ENCODE measurements around the gene CLSTN2. TPM values are rescaled to one million over a fixed set of nuclear protein-coding genes. Genes with fewer than 3 reads are reported as not detected.

Gene CLSTN2
- total RNA-seq, 4 donors from 2014 or later: 2.7 to 5.0 (median 3.1) TPM

- no peak overlapping the region for H3K4me3 ChIP-seq
- H3K27me3 ChIP-seq: no peaks in the 10 kb centered on the region
- H3K36me3 ChIP-seq: no peaks in the 10 kb centered on the region
- no peaks in the 10 kb centered on the region for H3K9me3 ChIP-seq
- no peak overlapping the region for H3K27ac ChIP-seq
- DNase-seq: no peak
- no peaks in the 10 kb centered on the region for H3K4me1 ChIP-seq
- no peak for TF ChIP-seq POLR2A (IDR thresholded peaks at IDR 0.05)
- TF ChIP-seq, protein P1, sequence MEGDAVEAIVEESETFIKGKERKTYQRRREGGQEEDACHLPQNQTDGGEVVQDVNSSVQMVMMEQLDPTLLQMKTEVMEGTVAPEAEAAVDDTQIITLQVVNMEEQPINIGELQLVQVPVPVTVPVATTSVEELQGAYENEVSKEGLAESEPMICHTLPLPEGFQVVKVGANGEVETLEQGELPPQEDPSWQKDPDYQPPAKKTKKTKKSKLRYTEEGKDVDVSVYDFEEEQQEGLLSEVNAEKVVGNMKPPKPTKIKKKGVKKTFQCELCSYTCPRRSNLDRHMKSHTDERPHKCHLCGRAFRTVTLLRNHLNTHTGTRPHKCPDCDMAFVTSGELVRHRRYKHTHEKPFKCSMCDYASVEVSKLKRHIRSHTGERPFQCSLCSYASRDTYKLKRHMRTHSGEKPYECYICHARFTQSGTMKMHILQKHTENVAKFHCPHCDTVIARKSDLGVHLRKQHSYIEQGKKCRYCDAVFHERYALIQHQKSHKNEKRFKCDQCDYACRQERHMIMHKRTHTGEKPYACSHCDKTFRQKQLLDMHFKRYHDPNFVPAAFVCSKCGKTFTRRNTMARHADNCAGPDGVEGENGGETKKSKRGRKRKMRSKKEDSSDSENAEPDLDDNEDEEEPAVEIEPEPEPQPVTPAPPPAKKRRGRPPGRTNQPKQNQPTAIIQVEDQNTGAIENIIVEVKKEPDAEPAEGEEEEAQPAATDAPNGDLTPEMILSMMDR (IDR thresholded peaks at IDR 0.05): no peak
These were observed 453.4 kb downstream of the CLSTN2 start for GRCh38 chr3:140388202-140388922.

DNA sequence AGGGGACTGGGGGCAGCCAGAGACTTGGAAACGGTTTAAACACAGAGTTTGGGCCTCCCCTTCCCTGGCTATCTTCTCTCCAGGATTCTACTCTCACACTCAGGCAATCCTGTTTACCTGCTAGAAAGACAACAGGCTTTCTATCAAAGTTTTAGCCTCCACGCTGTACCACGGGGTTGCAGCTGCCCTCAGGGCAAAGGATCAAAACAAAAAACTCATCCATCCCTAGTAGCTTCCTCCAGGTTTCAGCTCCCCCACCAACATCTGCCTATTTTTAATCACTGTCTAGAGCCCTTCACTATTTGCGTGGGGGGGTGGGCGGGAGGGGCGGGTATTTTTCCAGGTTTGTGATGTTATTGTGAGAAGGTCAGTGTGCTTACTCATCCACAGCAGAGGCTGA, 456.1 kb downstream of the CLSTN2 start:
- DNase-seq: no peak
- TF ChIP-seq, protein P1 (IDR thresholded peaks at IDR 0.05): no peak
- TF ChIP-seq POLR2A (IDR thresholded peaks at IDR 0.05): no peak
- Histone ChIP-seq H3K9me3 (no peaks in the 10 kb centered on the region), H3K36me3 (no peaks in the 10 kb centered on the region), H3K27ac (no peak overlapping the region), H3K4me3 (no peak overlapping the region), H3K4me1 (no peaks in the 10 kb centered on the region), H3K27me3 (no peaks in the 10 kb centered on the region)

DNA sequence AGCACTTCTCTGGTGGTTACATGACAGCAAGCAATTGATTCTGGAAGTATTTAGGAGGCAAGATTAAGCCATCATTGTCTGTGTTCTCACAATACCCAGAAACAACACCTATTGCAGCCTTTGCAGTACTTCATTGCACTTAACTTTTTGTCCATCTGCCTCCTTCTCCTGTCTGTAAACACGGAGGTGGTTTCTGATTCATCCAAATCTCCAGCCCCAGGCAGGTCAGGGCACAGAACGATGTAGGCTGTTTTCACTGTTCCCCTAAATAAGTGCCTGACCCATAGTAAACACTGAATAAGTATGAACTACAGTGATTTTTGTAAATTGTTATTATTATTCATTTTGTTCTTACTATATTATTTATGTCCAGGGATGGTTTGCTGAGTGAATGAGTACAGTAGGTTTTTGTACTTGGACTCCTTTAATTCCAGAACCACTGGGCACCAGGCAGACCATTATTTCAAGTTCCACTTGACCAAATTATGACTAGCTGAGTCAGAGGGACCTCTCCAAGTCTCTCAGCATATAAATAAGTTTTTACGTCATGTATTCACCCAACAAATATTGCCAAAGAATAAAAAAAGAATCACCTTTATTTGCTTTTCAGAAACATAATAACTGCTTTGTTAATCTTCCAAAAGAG, 459.6 kb downstream of the CLSTN2 start:
- TF ChIP-seq, protein P1 (IDR thresholded peaks at IDR 0.05): no peak
- TF ChIP-seq POLR2A (IDR thresholded peaks at IDR 0.05): no peak

GRCh38 chr3:140395134-140396075, 460.4 kb downstream of the CLSTN2 start:
- no peak for TF ChIP-seq POLR2A (IDR thresholded peaks at IDR 0.05)
- TF ChIP-seq, protein P1 (IDR thresholded peaks at IDR 0.05): no peak
- Histone ChIP-seq H3K27me3 (no peaks in the 10 kb centered on the region), H3K9me3 (no peaks in the 10 kb centered on the region), H3K27ac (no peak overlapping the region), H3K4me3 (no peak overlapping the region), H3K36me3 (no peaks in the 10 kb centered on the region), H3K4me1 (no peaks in the 10 kb centered on the region)
- DNase-seq: no peak

More for the DNA sequence above, 459.6 kb downstream of the CLSTN2 start:
- Histone ChIP-seq H3K36me3 (no peaks in the 10 kb centered on the region), H3K9me3 (no peaks in the 10 kb centered on the region), H3K4me3 (no peak overlapping the region), H3K4me1 (no peaks in the 10 kb centered on the region), H3K27me3 (no peaks in the 10 kb centered on the region), H3K27ac (no peak overlapping the region)
- DNase-seq: no peak

DNA sequence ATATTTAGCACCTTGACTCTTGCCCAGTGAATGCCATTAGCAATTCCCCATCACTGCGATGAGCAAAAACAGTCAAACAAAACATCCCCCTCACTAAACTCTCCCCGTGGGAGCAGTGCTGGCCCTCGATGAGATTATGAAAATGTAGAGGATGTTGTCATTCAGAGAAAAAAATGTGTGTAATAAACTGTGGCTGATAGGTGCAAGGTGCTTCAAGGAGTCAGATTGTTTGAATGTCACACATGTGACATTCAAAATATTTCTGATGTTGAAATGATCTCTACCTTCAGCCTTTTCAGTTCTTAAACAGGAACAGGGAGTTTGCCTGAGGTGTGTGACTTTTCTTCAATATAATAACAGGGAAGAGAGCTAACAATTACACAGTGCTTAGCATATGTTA, 461.1 kb downstream of the CLSTN2 start:
- no peaks in the 10 kb centered on the region for H3K9me3 ChIP-seq
- no peaks in the 10 kb centered on the region for H3K4me1 ChIP-seq
- DNase-seq: no peak
- H3K36me3 ChIP-seq: no peaks in the 10 kb centered on the region
- H3K27me3 ChIP-seq: no peaks in the 10 kb centered on the region
- TF ChIP-seq POLR2A (IDR thresholded peaks at IDR 0.05): no peak
- TF ChIP-seq, protein P1 (IDR thresholded peaks at IDR 0.05): no peak
- no peak overlapping the region for H3K4me3 ChIP-seq
- no peak overlapping the region for H3K27ac ChIP-seq
